ENCODE results near the gene RFX7.

RFX7 gene

DNA sequence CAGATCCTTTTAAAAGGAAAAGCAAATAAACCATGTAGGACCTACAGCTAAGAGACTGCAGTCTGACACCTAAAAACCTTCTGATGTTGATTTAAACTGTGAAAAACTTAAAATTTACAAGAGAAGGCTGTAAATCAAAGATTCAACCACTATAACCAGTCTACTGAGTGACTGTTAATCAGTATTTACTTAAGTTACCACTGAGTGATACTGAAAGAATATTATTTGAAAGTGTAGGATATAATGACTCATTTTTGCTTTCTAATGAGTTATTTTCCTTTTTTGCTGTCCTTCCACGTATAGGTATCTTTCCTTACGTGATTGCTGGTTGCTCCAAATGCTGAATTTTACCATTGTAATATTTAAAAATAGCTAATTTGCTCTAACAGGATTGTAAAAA, 44.6 kb downstream of the RFX7 start:
- H3K9ac ChIP-seq (ENCODE audit: low read length): no peak overlapping the region
- H3K9me3 ChIP-seq (ENCODE audit: low read length): no peaks in the 10 kb centered on the region
- H3K4me1 ChIP-seq (ENCODE audit: insufficient read depth, low read length): no peaks in the 10 kb centered on the region
- no peak overlapping the region for H3K4me3 ChIP-seq (ENCODE audit: low read depth in 1 of 2, low read length in 2 of 2)
- no peaks in the 10 kb centered on the region for H3K36me3 ChIP-seq (ENCODE audit: insufficient read depth, low read length)
- H3K27ac ChIP-seq (ENCODE audit: low read depth, low read length): no peak overlapping the region
- H3K27me3 ChIP-seq (ENCODE audit: control insufficient read depth in 1 of 2, insufficient read depth in 2 of 2, low read length in 2 of 2): no peaks in the 10 kb centered on the region

DNA sequence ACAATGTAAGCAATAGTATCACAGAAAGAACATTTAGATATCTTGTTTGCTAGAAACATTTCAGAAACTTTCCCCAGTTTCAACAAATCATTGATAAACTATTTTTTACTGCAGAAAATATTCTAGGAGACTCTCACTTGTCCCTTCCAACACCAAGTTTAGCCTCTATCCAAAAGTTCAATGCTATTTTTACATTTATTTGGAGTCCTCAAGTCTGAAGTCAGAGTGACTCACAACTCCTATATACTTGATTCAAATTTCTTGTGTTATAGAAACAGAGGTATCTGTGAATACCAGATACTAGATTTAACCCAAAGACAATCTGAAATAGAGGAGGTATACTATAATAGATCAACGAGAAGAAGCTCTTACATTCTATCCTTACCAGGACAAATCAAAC, 49.6 kb downstream of the RFX7 start:
- Histone ChIP-seq H3K27ac (ENCODE audit: low read depth, low read length) (no peak overlapping the region), H3K4me3 (ENCODE audit: low read depth in 1 of 2, low read length in 2 of 2) (no peak overlapping the region), H3K27me3 (ENCODE audit: control insufficient read depth in 1 of 2, insufficient read depth in 2 of 2, low read length in 2 of 2) (no peaks in the 10 kb centered on the region), H3K9me3 (ENCODE audit: low read length) (no peaks in the 10 kb centered on the region), H3K9ac (ENCODE audit: low read length) (no peak overlapping the region), H3K36me3 (ENCODE audit: insufficient read depth, low read length) (no peaks in the 10 kb centered on the region), H3K4me1 (ENCODE audit: insufficient read depth, low read length) (no peaks in the 10 kb centered on the region)

DNA sequence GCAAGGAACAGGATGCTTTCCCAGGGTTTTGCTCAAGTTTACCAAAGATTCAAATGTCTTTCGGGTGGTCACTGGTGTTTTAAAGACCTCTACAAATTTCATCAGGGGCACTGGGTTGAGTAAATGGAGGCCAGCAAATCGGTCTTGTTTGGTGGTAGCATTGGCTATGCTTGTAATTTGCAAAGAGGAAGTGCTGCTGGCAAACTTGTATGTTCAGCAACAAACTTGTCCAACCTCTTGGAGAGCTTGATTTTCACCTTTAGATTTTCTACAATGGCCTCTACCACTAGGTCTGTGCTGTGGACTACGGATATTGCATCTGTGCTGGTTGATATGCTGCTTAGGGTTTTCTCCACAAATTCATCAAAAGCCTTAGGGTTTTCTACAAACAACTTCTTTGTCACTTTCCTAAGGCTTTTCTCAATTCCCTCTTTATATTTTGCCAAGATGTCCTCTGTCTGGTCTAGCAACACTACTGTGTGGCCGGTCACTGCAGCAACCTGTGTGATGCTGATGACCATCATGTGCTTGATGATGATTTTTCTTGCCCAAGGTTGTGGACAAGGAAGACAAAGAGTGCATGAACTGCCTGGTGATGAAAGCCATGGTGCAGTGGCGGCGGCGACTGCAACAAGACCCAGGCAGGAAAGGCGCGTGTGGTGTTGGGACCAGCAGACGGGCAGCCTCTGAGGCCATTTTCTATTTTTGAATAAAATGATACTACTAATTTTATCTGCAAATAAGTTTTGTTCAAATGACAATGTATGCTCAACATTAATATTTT, 50.8 kb downstream of the RFX7 start:
- Histone ChIP-seq H3K9ac (ENCODE audit: low read length) (no peak overlapping the region), H3K4me1 (ENCODE audit: insufficient read depth, low read length) (no peaks in the 10 kb centered on the region), H3K4me3 (ENCODE audit: low read depth in 1 of 2, low read length in 2 of 2) (no peak overlapping the region), H3K36me3 (ENCODE audit: insufficient read depth, low read length) (no peaks in the 10 kb centered on the region), H3K27ac (ENCODE audit: low read depth, low read length) (no peak overlapping the region), H3K9me3 (ENCODE audit: low read length) (no peaks in the 10 kb centered on the region), H3K27me3 (ENCODE audit: control insufficient read depth in 1 of 2, insufficient read depth in 2 of 2, low read length in 2 of 2) (no peaks in the 10 kb centered on the region)

DNA sequence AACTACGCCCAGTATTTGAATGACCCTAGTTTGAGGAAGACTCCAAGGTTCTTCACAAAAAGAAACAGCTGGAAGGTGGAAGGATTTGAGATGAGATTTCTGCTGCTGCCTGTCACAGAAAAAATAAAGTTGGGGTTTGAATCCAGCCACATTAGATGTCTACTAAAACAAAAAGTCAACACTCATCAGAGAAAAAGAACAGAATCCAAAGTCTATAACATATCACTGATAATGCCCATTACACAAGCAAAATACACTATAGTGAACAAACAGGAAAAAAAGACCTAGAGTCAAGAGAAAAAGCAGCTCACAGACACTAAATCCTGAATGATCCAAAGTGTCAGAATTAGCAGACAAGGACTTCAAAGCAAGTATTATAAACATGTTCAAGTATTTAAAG, 56.0 kb downstream of the RFX7 start:
- H3K9ac ChIP-seq (ENCODE audit: low read length): no peak overlapping the region
- H3K4me1 ChIP-seq (ENCODE audit: insufficient read depth, low read length): no peaks in the 10 kb centered on the region
- H3K36me3 ChIP-seq (ENCODE audit: insufficient read depth, low read length): no peaks in the 10 kb centered on the region
- no peak overlapping the region for H3K4me3 ChIP-seq (ENCODE audit: low read depth in 1 of 2, low read length in 2 of 2)
- H3K27ac ChIP-seq (ENCODE audit: low read depth, low read length): no peak overlapping the region
- H3K27me3 ChIP-seq (ENCODE audit: control insufficient read depth in 1 of 2, insufficient read depth in 2 of 2, low read length in 2 of 2): no peaks in the 10 kb centered on the region
- no peaks in the 10 kb centered on the region for H3K9me3 ChIP-seq (ENCODE audit: low read length)

DNA sequence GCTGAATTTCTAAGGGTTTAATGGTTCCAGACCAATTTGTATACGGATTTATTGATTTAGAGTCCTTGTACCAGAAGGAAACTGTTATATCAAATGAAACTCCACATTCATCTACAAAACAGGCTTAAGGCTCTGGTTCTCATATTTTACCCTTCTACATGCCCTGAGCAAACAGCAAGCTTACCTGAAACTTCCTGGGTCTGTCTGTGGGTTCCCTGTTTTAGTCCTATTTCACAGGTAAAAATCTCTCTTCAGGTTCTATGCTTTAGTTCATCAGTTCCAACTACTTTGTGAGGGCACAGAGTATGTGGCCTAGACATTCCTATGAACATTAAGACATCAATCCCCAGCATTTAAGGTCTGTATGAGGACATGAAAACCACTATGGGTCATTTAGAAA, 57.7 kb downstream of the RFX7 start:
- H3K4me1 ChIP-seq (ENCODE audit: insufficient read depth, low read length): no peaks in the 10 kb centered on the region
- H3K4me3 ChIP-seq (ENCODE audit: low read depth in 1 of 2, low read length in 2 of 2): no peak overlapping the region
- no peaks in the 10 kb centered on the region for H3K27me3 ChIP-seq (ENCODE audit: control insufficient read depth in 1 of 2, insufficient read depth in 2 of 2, low read length in 2 of 2)
- no peaks in the 10 kb centered on the region for H3K9me3 ChIP-seq (ENCODE audit: low read length)
- no peak overlapping the region for H3K27ac ChIP-seq (ENCODE audit: low read depth, low read length)
- no peak overlapping the region for H3K9ac ChIP-seq (ENCODE audit: low read length)
- no peaks in the 10 kb centered on the region for H3K36me3 ChIP-seq (ENCODE audit: insufficient read depth, low read length)

- H3K4me1 ChIP-seq (ENCODE audit: insufficient read depth, low read length): no peaks in the 10 kb centered on the region
- H3K9me3 ChIP-seq (ENCODE audit: low read length): no peaks in the 10 kb centered on the region
- no peak overlapping the region for H3K27ac ChIP-seq (ENCODE audit: low read depth, low read length)
- H3K9ac ChIP-seq (ENCODE audit: low read length): no peak overlapping the region
- H3K4me3 ChIP-seq (ENCODE audit: low read depth in 1 of 2, low read length in 2 of 2): no peak overlapping the region
- no peaks in the 10 kb centered on the region for H3K27me3 ChIP-seq (ENCODE audit: control insufficient read depth in 1 of 2, insufficient read depth in 2 of 2, low read length in 2 of 2)
- no peaks in the 10 kb centered on the region for H3K36me3 ChIP-seq (ENCODE audit: insufficient read depth, low read length)
Observed at GRCh38 chr15:56184516-56184915, 59.2 kb downstream of the RFX7 start.

DNA sequence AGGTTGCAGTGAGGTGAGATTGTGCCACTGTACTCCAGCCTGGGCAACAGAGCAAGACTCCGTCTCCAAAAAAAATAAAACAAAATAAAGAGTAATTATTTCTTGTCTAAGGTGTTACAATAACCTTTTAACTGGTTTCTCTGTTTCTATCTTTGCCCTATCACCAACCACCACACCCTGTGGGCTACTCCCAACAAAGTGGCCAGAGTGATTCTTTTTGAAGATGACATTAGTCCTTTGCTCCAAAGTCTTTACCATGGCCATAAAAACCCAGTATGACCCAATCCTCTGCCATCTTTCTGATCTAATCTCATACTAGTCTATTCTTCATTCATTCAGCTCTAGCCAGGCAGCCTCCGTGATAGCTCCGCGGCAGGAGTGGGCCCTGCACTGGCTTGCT, 62.8 kb downstream of the RFX7 start:
- no peak overlapping the region for H3K27ac ChIP-seq (ENCODE audit: low read depth, low read length)
- no peaks in the 10 kb centered on the region for H3K36me3 ChIP-seq (ENCODE audit: insufficient read depth, low read length)
- no peak overlapping the region for H3K9ac ChIP-seq (ENCODE audit: low read length)
- H3K4me3 ChIP-seq (ENCODE audit: low read depth in 1 of 2, low read length in 2 of 2): no peak overlapping the region
- peaks cover 6% of the 10 kb centered on the region for H3K4me1 ChIP-seq (ENCODE audit: insufficient read depth, low read length)
- no peaks in the 10 kb centered on the region for H3K9me3 ChIP-seq (ENCODE audit: low read length)
- no peaks in the 10 kb centered on the region for H3K27me3 ChIP-seq (ENCODE audit: control insufficient read depth in 1 of 2, insufficient read depth in 2 of 2, low read length in 2 of 2)

DNA sequence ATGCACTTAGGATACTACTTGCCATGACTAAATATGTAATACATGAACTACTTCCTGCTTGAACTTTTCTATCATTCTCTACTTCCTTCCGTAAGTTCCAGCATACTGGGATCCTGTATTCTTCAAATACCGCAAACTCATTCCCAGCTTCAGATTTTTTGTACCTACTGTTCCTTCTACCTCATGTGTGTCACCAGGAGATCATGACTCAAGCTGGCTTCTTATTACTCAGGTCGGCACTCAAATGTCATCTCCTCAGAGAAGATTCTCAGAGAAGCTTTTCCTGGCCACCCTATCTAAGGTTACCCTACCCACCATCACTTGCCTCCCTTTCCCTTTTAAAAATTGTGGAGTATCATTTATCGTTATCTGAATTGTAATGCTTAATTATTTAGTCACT, 66.7 kb downstream of the RFX7 start:
- H3K9ac ChIP-seq (ENCODE audit: low read length): no peak overlapping the region
- no peaks in the 10 kb centered on the region for H3K27me3 ChIP-seq (ENCODE audit: control insufficient read depth in 1 of 2, insufficient read depth in 2 of 2, low read length in 2 of 2)
- H3K4me3 ChIP-seq (ENCODE audit: low read depth in 1 of 2, low read length in 2 of 2): no peak overlapping the region
- peaks cover 6% of the 10 kb centered on the region for H3K4me1 ChIP-seq (ENCODE audit: insufficient read depth, low read length)
- no peak overlapping the region for H3K27ac ChIP-seq (ENCODE audit: low read depth, low read length)
- H3K36me3 ChIP-seq (ENCODE audit: insufficient read depth, low read length): no peaks in the 10 kb centered on the region
- no peaks in the 10 kb centered on the region for H3K9me3 ChIP-seq (ENCODE audit: low read length)

DNA sequence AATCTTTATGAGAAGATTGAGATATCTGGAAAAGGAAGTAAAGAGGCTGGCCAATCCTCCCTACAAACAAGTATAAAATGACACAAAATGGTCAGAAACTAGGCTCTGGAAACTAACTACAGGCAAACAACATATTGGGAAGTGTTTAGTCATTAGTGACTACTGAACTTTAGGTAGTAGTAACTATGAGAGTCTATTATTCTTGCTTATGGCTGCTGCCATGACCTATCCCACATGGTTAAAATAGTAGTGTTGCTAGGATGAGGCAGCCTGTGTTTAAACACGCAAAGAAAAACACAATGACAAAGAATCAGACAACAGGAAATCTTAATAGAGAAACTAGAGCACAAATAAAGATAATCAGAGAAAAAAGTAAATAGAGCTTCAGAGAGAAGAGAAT, 67.9 kb downstream of the RFX7 start:
- no peak overlapping the region for H3K9ac ChIP-seq (ENCODE audit: low read length)
- H3K27ac ChIP-seq (ENCODE audit: low read depth, low read length): no peak overlapping the region
- peaks cover 6% of the 10 kb centered on the region for H3K4me1 ChIP-seq (ENCODE audit: insufficient read depth, low read length)

DNA sequence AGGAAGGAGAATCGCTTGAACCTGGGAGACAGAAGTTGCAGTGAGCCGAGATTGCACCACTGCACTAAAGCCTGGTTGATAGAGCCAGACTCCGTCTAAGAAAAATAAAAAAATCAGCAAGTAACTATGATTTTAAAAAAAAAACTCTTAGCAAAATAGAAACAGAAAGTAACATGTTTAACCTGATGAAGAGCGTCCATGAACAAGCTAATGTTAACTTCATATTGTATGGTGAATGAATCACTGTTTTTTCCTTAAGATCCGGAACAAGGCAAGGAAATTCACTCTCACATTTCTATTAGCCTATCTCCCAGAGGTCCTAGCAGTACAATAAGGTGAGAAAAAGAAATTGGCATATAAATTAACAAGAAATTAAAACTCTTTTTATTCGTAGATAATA, 69.0 kb downstream of the RFX7 start:
- Histone ChIP-seq H3K27ac (ENCODE audit: low read depth, low read length) (no peak overlapping the region), H3K9me3 (ENCODE audit: low read length) (no peaks in the 10 kb centered on the region), H3K36me3 (ENCODE audit: insufficient read depth, low read length) (no peaks in the 10 kb centered on the region), H3K27me3 (ENCODE audit: control insufficient read depth in 1 of 2, insufficient read depth in 2 of 2, low read length in 2 of 2) (no peaks in the 10 kb centered on the region), H3K4me1 (ENCODE audit: insufficient read depth, low read length) (peaks cover 6% of the 10 kb centered on the region), H3K4me3 (ENCODE audit: low read depth in 1 of 2, low read length in 2 of 2) (no peak overlapping the region), H3K9ac (ENCODE audit: low read length) (no peak overlapping the region)

More for the DNA sequence above, 67.9 kb downstream of the RFX7 start:
- Histone ChIP-seq H3K36me3 (ENCODE audit: insufficient read depth, low read length) (no peaks in the 10 kb centered on the region), H3K9me3 (ENCODE audit: low read length) (no peaks in the 10 kb centered on the region), H3K27me3 (ENCODE audit: control insufficient read depth in 1 of 2, insufficient read depth in 2 of 2, low read length in 2 of 2) (no peaks in the 10 kb centered on the region), H3K4me3 (ENCODE audit: low read depth in 1 of 2, low read length in 2 of 2) (no peak overlapping the region)

- Histone ChIP-seq H3K36me3 (ENCODE audit: insufficient read depth, low read length) (no peaks in the 10 kb centered on the region), H3K27ac (ENCODE audit: low read depth, low read length) (no peak overlapping the region), H3K4me3 (ENCODE audit: low read depth in 1 of 2, low read length in 2 of 2) (no peak overlapping the region), H3K4me1 (ENCODE audit: insufficient read depth, low read length) (peaks cover 1% of the 10 kb centered on the region), H3K9ac (ENCODE audit: low read length) (no peak overlapping the region), H3K9me3 (ENCODE audit: low read length) (no peaks in the 10 kb centered on the region), H3K27me3 (ENCODE audit: control insufficient read depth in 1 of 2, insufficient read depth in 2 of 2, low read length in 2 of 2) (no peaks in the 10 kb centered on the region)
Observed at GRCh38 chr15:56168394-56168793, 75.3 kb downstream of the RFX7 start.

DNA sequence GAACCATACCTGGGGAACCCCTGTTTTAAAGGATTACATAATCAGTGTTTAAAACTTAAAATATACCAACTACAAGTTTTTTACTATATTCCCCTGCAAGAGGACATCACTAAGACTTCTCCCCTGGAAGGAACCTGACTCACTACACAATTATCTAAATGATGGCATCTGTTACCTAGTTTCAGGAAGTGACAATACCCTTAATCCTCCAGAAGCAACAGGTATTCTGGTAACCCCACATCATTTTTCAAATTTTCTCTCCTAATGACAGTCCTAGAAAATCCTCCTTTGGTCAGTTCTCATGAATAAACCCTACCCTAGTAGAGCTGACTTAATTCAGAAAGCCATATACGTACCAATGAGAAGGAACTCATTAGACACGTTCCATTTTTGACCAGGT, 78.4 kb downstream of the RFX7 start:
- no peaks in the 10 kb centered on the region for H3K27me3 ChIP-seq (ENCODE audit: control insufficient read depth in 1 of 2, insufficient read depth in 2 of 2, low read length in 2 of 2)
- H3K27ac ChIP-seq (ENCODE audit: low read depth, low read length): no peak overlapping the region
- H3K4me1 ChIP-seq (ENCODE audit: insufficient read depth, low read length): peaks cover 12% of the 10 kb centered on the region
- H3K9ac ChIP-seq (ENCODE audit: low read length): no peak overlapping the region
- no peaks in the 10 kb centered on the region for H3K9me3 ChIP-seq (ENCODE audit: low read length)
- H3K4me3 ChIP-seq (ENCODE audit: low read depth in 1 of 2, low read length in 2 of 2): no peak overlapping the region
- H3K36me3 ChIP-seq (ENCODE audit: insufficient read depth, low read length): no peaks in the 10 kb centered on the region
